RKO (cell line): ENCODE measurements around the gene ATP12A.

Experiments
- DNase-seq: peaks from one replicate; pipeline ENCODE4 v3.0.0-alpha.2; 2016; ENCODE audit warnings: low spot score

ATP12A gene

DNA sequence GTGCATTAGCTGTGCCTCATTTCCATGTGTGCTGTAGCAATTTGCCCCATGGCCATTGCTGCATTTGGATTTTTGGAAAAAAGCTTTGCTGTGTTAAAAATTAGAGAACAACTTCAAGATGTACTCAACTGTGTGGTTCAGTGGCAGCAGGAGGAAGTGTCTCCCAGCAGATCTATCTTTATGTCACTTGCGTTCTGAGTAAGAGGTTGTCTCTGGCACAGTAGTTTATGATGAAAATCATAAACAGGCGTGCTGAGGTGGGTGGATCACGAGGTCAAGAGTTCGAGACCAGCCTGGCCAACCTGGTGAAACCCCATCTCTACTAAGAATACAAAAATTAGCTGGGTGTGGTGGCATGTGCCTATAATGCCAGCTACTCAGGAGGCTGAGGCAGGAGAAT, 54.7 kb downstream of the ATP12A start:
- no peak for DNase-seq

DNA sequence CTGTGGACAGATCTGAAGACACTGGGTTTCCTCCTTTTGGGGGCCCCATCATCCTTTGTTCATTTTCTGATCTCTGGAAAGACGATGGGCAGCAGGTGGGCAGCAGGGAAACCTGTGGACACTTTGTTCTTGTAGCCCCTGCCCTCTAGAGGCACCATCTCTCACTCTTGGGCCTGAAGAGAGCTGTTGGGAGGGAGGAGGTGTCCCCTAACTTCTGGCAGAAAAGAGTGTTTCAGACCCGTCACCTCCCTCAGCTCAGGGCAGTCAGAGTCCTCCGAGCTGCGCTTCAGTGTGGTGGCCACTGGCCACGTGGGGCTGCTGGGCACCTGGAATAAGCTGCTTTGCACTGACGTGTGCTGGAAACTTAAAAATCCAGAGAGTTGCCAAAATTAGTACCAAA, 56.8 kb downstream of the ATP12A start:
- no peak for DNase-seq

DNA sequence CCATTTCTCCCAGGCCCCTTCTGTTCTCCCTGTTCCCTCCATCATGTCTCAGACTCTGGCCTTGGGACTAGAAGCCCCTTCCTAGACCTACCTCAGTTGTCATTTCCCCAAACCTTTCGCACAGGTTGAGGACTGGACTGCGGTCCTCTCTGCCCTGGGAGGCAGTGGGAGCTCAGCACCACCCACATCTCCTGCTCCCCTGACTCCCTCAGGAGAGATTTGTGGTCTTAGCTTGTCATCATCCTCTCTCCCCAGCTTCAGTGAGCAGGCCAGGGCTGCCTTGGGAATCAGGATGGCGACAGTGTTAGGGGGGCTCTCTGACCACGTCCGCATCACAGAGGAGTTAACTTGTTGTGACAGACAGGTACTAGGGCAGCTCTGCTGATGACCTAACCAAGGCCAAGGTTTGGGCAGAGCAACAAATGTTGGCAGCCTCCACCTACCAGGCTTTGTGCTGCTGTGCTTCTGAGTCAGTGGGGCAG, 58.2 kb downstream of the ATP12A start:
- no peak for DNase-seq

- DNase-seq, result no peak
Observed at GRCh38 chr13:24740014-24740890, 60.0 kb downstream of the ATP12A start.

- DNase-seq, result no peak
Observed at GRCh38 chr13:24741016-24741662, 60.9 kb downstream of the ATP12A start.

- no peak for DNase-seq
Observed at GRCh38 chr13:24741791-24742190, 61.6 kb downstream of the ATP12A start.

DNA sequence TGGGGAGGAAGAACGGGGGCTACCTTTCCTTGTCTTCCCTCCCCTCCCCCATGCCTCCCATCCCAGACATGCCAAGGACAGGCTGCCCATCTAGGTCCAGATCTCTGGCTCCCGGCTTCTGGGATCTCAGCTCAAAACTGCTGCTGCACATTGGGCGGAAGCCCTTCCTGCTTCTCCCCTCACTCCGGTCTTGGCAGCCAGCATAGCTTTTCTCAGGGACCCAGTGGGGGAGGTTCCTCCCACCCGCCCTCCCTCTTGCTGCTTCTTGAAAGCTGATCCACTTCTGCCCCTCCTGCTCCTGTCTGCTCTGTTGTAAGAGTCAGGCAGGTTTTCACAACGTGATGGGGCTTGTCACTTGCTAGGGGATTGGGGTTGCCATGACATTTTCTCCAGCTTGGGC, 62.1 kb downstream of the ATP12A start:
- DNase-seq, result no peak

GRCh38 chr13:24742977-24743376, 62.8 kb downstream of the ATP12A start:
- no peak for DNase-seq

GRCh38 chr13:24744247-24744646, 64.0 kb downstream of the ATP12A start:
- DNase-seq, result no peak

DNA sequence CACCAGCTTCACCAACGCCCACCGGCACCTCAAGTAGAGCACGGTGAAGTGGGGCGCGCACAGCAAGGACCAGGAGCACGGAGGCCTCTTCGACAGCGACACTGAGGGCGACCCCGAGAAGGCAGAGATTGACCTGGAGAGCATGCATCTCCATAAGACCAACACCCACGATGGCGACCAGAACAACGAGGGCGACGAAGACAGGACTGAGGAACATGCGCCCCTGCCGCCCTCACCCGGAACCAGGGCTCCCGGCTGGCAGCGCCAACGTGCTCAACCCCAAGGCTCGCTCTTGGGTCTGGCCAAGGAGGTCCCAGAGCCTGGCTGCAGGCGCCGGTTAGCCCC, 65.3 kb downstream of the ATP12A start:
- no peak for DNase-seq

DNA sequence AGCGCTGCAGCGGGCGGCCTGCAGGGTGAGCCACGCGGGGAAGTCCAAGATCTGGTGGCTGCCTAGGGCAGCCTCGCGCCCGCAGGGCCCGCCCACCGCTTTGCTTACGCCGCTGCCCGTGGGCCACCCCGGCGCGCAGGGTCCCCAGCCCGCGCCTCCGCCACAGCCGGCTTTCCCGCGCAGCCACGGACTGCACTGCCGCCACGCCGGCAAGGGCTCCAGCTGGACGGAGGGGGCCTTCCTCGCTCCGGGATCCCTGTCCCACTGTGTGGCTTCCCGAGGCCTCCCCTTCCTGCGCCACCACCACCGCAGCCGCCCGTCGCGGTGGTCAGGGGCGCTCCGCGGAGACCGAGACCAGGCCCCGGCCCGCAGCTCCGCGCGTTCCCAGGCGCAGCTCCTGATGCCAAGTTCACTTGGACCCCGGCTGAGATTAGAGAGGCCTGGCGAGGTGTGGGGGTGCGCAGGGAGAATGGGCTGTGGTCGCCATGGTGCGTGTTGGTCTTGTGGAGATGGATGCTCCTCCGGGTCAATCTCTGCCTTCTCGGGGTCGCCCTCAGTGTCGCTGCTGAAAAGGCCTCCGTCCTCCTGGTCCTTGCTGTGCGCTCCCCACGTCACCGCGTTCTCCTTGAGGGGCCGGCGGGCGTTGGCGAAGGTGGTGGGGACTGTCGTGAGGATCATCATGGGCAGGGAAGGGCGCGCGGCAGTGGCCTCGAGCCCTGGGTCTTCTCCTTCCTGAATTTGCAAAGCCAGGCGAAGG, 65.8 kb downstream of the ATP12A start:
- no peak for DNase-seq

- no peak for DNase-seq
Observed at GRCh38 chr13:24746618-24747247, 66.5 kb downstream of the ATP12A start.

DNA sequence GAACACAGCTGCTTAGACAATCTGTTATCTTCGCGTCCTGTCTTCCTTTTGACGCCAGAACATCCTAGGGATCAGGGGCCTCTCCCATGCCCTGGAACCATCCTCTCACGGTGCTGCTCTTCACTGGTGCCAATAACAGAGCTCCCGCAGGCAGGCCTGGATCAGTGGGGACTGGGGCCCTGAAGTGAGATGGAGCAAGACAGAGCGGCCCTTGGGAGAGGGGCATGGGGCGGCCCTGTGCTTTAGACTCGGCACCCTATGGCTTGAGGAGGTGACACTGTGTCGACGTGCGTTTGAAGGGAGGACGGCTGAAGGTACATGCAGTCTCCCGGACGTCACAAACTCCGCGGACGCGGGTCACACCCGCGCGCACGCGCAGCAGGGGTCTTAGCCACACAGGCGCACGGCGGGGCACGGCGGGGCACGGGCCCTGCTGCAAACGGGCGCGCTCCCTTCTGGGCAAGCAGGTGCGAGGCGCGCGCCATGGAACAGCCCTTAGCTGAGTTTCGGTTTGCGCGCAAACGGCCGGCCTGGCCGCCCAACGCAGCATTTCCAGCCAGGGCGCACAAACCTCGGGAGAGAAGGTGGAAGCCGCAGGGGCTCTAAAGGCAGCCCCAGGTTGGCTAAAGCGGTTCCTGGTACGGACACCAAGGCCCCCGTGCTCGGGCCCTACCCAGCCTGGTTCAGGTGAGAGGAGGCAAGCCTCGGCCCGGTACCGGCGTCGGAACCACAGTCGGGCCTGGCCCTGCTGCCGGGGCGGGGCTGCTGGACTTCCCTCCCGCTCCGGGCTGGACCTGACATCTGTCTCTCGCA, 67.2 kb downstream of the ATP12A start:
- DNase-seq, result no peak

GRCh38 chr13:24748061-24748400, 67.8 kb downstream of the ATP12A start:
- DNase-seq, result no peak

- DNase-seq, result no peak
Observed at GRCh38 chr13:24759197-24759596, 79.0 kb downstream of the ATP12A start.
